ENCODE data around the gene UBE2I.

GRCh38 chr16:1322407-1322806, 13.0 kb downstream of the UBE2I start:
- TF ChIP-seq CTCF (IDR thresholded peaks at IDR 0.05), result no peak
- no peak for TF ChIP-seq POLR2A (IDR thresholded peaks at IDR 0.05)
